ENCODE data around the gene FUCA1. TPM values are rescaled to one million over a fixed set of nuclear protein-coding genes. Genes with fewer than 3 reads are reported as not detected.

The FUCA1 gene
- total and polyA plus RNA-seq, 2 of the 8 experiments (the other 6 are each of a cell fraction or from before 2014, with no cell fraction given): 5.9 to 6.4 TPM

DNA sequence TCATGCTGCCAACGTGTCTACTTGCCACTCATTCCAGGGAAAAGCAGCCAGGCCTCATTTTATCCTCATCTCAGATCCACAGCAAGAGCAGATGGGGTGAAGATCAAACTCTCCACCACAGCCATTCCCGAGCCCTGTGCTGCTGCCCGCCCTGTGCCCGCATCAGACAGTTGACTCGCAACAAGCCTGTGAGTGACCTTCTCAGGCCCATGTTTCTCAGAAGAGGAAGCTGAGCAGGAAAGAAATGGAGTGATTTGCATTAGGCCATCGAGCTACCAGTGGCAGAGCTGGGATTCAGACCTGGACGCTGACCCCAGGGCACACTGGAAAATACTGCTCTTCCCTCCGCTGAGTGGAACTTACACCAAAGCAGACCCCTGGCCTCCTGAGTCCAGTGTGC, 43.8 kb upstream of the FUCA1 start:
- no peak overlapping the region for H2AK5ac ChIP-seq (ENCODE audit: low read depth, low read length)
- H2BK12ac ChIP-seq (ENCODE audit: low read depth, low read length): no peak overlapping the region
- no peaks in the 10 kb centered on the region for H3K79me2 ChIP-seq (ENCODE audit: control insufficient read depth in 1 of 2, insufficient read depth in 2 of 2, low read length in 2 of 2)
- H3K4me2 ChIP-seq (ENCODE audit: insufficient read depth in 1 of 2, low read depth in 2 of 2, low read length in 2 of 2): no peak overlapping the region
- H4K91ac ChIP-seq (replicated peaks; ENCODE audit: insufficient read length, low read length): no peak overlapping the region
- H2BK20ac ChIP-seq (ENCODE audit: low read length): no peak overlapping the region
- DNase-seq (ENCODE audit: low read depth in 1 of 2, low spot score in 2 of 2): no peak
- no peak for TF ChIP-seq TAF1 (IDR thresholded peaks at IDR 0.05; ENCODE audit: low read depth, low read length)
- no peak for TF ChIP-seq RFX5 (IDR thresholded peaks at IDR 0.05; ENCODE audit: borderline replicate concordance, low read depth, low read length)
- TF ChIP-seq BACH1 (IDR thresholded peaks at IDR 0.05; ENCODE audit: low read length): no peak
- TF ChIP-seq SRF (IDR thresholded peaks at IDR 0.05; ENCODE audit: low read depth, low read length): no peak
- TF ChIP-seq RNF2 (IDR thresholded peaks at IDR 0.05; ENCODE audit: borderline replicate concordance, low read depth, low read length, missing control alignments, poor library complexity, severe bottlenecking): no peak
- no peak overlapping the region for H3K4me3 ChIP-seq (ENCODE audit: extremely low read depth in 1 of 4, insufficient read depth in 2 of 4, low read depth in 3 of 4, low read length in 4 of 4)
- H3K23me2 ChIP-seq (ENCODE audit: low read depth, low read length): no peaks in the 10 kb centered on the region
- H3K23ac ChIP-seq (ENCODE audit: insufficient read length): no peak overlapping the region
- H3K9me3 ChIP-seq (ENCODE audit: insufficient read depth in 2 of 2, low read depth in 1 of 2, low read length in 1 of 2): no peaks in the 10 kb centered on the region
- no peak overlapping the region for H3K27ac ChIP-seq (ENCODE audit: low read depth, low read length)
- no peaks in the 10 kb centered on the region for H3K79me1 ChIP-seq (ENCODE audit: low read depth, low read length)
- no peak overlapping the region for H4K5ac ChIP-seq (ENCODE audit: insufficient read length, low read depth, low read length)
- ChIA-PET POLR2A (ENCODE audit: partially characterized antibody) (no interaction called here), CTCF (ENCODE audit: partially characterized antibody) (interaction anchor here (0.9 to 5.1 kb wide), 4 partner anchors 41 to 140 kb away, joined by 3 to 28 read pairs (median 4); no protein-coding TSS in a partner anchor)
- H2BK120ac ChIP-seq (replicated peaks; ENCODE audit: low read depth, low read length): no peak overlapping the region
- 0 out of 7 replicates have a peak, but pooled peaks cover 0 to 1% (median 0%) of the 10 kb centered on the region in 4 experiments for H3K27me3 ChIP-seq (replicated peaks in 1 of 4; ENCODE audit: control insufficient read depth in 3 of 4, extremely low read depth in 1 of 4, insufficient read depth in 3 of 4, low read length in 3 of 4)
- no peak overlapping the region for H3K14ac ChIP-seq (ENCODE audit: insufficient read length)
- H3K9ac ChIP-seq (replicated peaks in 1 of 4; ENCODE audit: extremely low read depth in 1 of 4, low read depth in 3 of 4, low read length in 3 of 4): no peak overlapping the region
- H3K56ac ChIP-seq (replicated peaks; ENCODE audit: insufficient read length, low read depth, low read length): no peak overlapping the region
- H4K20me1 ChIP-seq (replicated peaks in 1 of 2; ENCODE audit: control insufficient read depth in 1 of 2, insufficient read depth in 2 of 2, low read length in 2 of 2): no peaks in the 10 kb centered on the region
- H2BK15ac ChIP-seq (ENCODE audit: low read length): no peak overlapping the region
- H2AFZ ChIP-seq (ENCODE audit: low read length): no peak overlapping the region
- H3K36me3 ChIP-seq (ENCODE audit: control insufficient read depth in 2 of 4, insufficient read depth in 4 of 4, low read length in 3 of 4): no peaks in the 10 kb centered on the region; a peak in 1 of 8 replicates
- WGBS, 2 experiments (ENCODE audit: extremely low coverage in 1 of 2, insufficient coverage in 1 of 2, insufficient read length in 1 of 2, insufficient replicate concordance in 2 of 2, low coverage in 1 of 2, low lambda C conversion rate in 2 of 2, missing lambda C conversion rate in 1 of 2): 90% methylated on average over 8 of the region's 8 CpGs; no CpG with 5 or more reads in 1 of the 2 experiments
- H3K18ac ChIP-seq (ENCODE audit: extremely low read depth, low read length): no peak overlapping the region
- FAIRE-seq: no peak
- H2BK5ac ChIP-seq (ENCODE audit: low read depth, low read length): no peak overlapping the region
- peaks cover 0 to 2% (median under 1%) of the 10 kb centered on the region in 4 experiments; a peak in 3 of 7 replicates for H3K4me1 ChIP-seq (replicated peaks in 1 of 4; ENCODE audit: control insufficient read depth in 3 of 4, insufficient read depth in 4 of 4, low read length in 3 of 4)
- H3K4ac ChIP-seq (replicated peaks; ENCODE audit: insufficient read length, low read depth, low read length): no peak overlapping the region
- H4K8ac ChIP-seq (ENCODE audit: extremely low read depth, insufficient read depth, low read length): no peak overlapping the region; the same call in 1 of the 2 replicates

All from H1 (cell line).